Ovary (tissue), 9 donors: Measurements from ENCODE around the gene CYGB. TPM values are rescaled to one million over a fixed set of nuclear protein-coding genes. Genes with fewer than 3 reads are reported as not detected.
"Not testable (repeated sequence)": the region's sequence is repeated elsewhere in the genome, so short reads cannot be mapped to it uniquely, and the experiment has no call there.

Experiments used
- DNase-seq, 5 donors: peaks; one replicate each; pipeline ENCODE4 v3.0.0-alpha.2; 2019 to 2020
- H3K27ac ChIP-seq, 2 donors: fragments of 200-600 bp; one replicate each; pipeline versions ENCODE4 v1.5.1 to v1.8.0; 2019 to 2022
- H3K27me3 ChIP-seq: fragments of 200-600 bp; one replicate; pipeline ENCODE4 v1.8.0; 2022
- H3K36me3 ChIP-seq: fragments of 200-600 bp; sonication (generic); one replicate; pipeline ENCODE4 v1.5.1; 2019
- H3K4me1 ChIP-seq: one replicate; pipeline ENCODE4 v1.8.1; 2013; ENCODE audit warnings: mild to moderate bottlenecking, moderate library complexity; ENCODE audit not compliant: insufficient read depth
- H3K4me3 ChIP-seq: fragments of 200-600 bp; sonication (generic); one replicate; pipeline ENCODE4 v1.5.1; 2017
- H3K9me3 ChIP-seq, 2 donors: fragments of 200-600 bp in 1 of 2; sonication (generic) in 1 of 2; one replicate each; pipeline versions ENCODE4 v1.5.1 to v1.8.1; 2013 to 2019; ENCODE audit warnings: mild to moderate bottlenecking in 1 of 2, moderate library complexity in 1 of 2
- EP300 ChIP-seq: sonication (generic); formaldehyde crosslinking; IDR thresholded peaks from one replicate; pipeline ENCODE4 v1.6.1; 2017; ENCODE audit warnings: antibody characterized with exemption
- POLR2A ChIP-seq: fragments of 450-650 bp; IDR thresholded peaks from one replicate; pipeline ENCODE4 v1.6.1; 2017; ENCODE audit warnings: antibody characterized with exemption, mild to moderate bottlenecking, moderate library complexity
- WGBS, 3 donors: extraction: QIAGEN DNeasy Blood & Tissue Kit in 1 of 3; methylation state at CpG; one replicate each; pipeline versions ENCODE4 v1.1.5 to v1.1.7; 2013 to 2017; 5-methylcytosine and 5-hydroxymethylcytosine counted together
- intact Hi-C, 4 donors: fragments of 100-400 bp; cut with DNase I; formaldehyde crosslinking; loops; one replicate each; pipeline versions ENCODE4 v1.11.0 to v1.15.1; 2022 to 2023
- polyA plus RNA-seq, 2 donors: library from polyadenylated mRNA; stranded (reverse); fragments of 200-250 nt in 1 of 2; fragments of 350-450 nt in 1 of 2; fragmentation: Illumina TruSeq in 1 of 2; extraction: RNeasy Lipid Tissue Mini Kit (QIAGEN cat#74804) in 1 of 2; gene quantifications; one replicate each; pipeline ENCODE4 v1.2.3, GENCODE V29; 2013 to 2014
- total RNA-seq, 7 donors: library from RNA; depleted of rRNA in 2 of 7; stranded (reverse); fragments of >200 nt in 2 of 7; fragmentation: NEBNext Ultra II Directional in 3 of 7; extraction: Animal tissue kit (Norgen Biotek cat#: 25700) in 3 of 7; gene quantifications; one replicate each; pipeline versions ENCODE4 v1.1.0 to v1.2.4, GENCODE V29; 2016 to 2023
- TF ChIP-seq, protein P1 (sequence below), 3 donors: fragments of 450-650 bp in 2 of 3; fragments of 200-600 bp in 1 of 3; IDR thresholded peaks; one replicate each; pipeline versions ENCODE4 v1.5.1 to v1.8.0; 2016 to 2022; ENCODE audit warnings: antibody characterized with exemption in 3 of 3, mild to moderate bottlenecking in 1 of 3
- donor health status: DM: no; HTN: no; CAD: no; lungs with moderate emphysema.
- donor health status: DM: no; HTN: no; CAD: no.
- donor health status: Bipolar disorder and iron deficiency.
- donor health status: DM: yes; HTN: yes; CAD: no.
- donor health status: DM: no; HTN: no; CAD: no.
- donor health status: DM: yes; HTN: yes; CAD: no.

Gene CYGB
- total and polyA plus RNA-seq, 9 donors = 3.9 to 35.7 (median 8.1) TPM

DNA sequence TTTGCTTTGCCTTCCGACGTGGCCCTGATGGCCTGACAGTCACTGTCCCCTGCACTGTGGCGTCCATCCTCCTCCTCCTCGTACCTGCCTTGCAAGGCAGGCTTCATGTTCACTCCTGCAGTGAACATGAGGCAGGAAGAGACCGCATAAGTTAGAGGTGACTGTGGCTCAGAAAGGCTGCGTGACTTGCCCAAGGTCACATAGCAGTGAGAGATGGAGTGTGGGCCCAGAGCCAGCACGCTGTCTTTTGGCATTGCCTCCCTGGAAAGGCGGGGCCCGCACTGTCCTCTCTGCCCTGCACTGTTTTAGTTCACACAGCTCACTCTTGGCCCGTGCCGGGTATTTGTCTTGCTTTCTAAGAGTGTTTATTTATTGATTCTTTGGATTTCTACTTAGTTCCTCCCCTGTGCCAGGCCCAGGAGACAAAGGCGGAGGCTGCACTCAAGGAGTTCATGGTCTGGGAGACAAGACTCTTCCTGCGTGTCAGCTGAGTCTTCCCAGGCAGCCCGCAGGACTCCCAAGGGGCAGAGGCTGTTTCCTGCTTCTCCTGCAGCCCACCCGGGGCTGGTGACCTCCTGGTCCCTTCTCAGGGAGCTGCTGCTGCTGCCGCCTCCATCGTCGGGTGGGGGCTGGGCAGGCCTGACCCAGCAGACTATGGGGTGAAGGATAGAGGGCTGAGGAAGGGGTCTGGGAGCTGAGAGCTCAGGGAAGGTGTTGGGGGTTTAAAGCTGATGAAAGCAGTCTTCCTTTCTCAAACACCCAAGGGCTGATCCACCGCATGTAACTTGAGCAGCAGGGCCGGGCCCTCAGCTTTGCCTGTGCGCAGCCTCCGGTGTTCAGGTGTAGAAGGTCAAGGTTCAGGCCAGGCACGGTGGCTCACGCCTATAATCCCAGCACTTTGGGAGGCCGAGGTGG is 12.7 kb downstream of the CYGB start:
- intact Hi-C loops = loop anchor here (5.0 to 10.0 kb wide), 5 partner anchors 100 to 192 kb away; partner anchors contain the start of gene MXRA7 (in 1 of the 4)
- peak; percentile 67 to 84 (median 76) for DNase-seq
- Histone ChIP-seq H3K27me3 (no peaks in the 10 kb centered on the region), H3K4me1 (peaks cover 28% of the 10 kb centered on the region), H3K27ac (peak overlapping the region; percentile 2 to 43), H3K36me3 (no peaks in the 10 kb centered on the region), H3K9me3 (no peaks in the 10 kb centered on the region), H3K4me3 (no peak overlapping the region)
- 26 to 40% (median 26%) methylated on average over 25 of the region's 25 CpGs for WGBS, 3 donors
- no peak for TF ChIP-seq POLR2A
- TF ChIP-seq EP300 = no peak
- TF ChIP-seq, protein P1, sequence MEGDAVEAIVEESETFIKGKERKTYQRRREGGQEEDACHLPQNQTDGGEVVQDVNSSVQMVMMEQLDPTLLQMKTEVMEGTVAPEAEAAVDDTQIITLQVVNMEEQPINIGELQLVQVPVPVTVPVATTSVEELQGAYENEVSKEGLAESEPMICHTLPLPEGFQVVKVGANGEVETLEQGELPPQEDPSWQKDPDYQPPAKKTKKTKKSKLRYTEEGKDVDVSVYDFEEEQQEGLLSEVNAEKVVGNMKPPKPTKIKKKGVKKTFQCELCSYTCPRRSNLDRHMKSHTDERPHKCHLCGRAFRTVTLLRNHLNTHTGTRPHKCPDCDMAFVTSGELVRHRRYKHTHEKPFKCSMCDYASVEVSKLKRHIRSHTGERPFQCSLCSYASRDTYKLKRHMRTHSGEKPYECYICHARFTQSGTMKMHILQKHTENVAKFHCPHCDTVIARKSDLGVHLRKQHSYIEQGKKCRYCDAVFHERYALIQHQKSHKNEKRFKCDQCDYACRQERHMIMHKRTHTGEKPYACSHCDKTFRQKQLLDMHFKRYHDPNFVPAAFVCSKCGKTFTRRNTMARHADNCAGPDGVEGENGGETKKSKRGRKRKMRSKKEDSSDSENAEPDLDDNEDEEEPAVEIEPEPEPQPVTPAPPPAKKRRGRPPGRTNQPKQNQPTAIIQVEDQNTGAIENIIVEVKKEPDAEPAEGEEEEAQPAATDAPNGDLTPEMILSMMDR (IDR thresholded peaks at IDR 0.05) = no peak

DNA sequence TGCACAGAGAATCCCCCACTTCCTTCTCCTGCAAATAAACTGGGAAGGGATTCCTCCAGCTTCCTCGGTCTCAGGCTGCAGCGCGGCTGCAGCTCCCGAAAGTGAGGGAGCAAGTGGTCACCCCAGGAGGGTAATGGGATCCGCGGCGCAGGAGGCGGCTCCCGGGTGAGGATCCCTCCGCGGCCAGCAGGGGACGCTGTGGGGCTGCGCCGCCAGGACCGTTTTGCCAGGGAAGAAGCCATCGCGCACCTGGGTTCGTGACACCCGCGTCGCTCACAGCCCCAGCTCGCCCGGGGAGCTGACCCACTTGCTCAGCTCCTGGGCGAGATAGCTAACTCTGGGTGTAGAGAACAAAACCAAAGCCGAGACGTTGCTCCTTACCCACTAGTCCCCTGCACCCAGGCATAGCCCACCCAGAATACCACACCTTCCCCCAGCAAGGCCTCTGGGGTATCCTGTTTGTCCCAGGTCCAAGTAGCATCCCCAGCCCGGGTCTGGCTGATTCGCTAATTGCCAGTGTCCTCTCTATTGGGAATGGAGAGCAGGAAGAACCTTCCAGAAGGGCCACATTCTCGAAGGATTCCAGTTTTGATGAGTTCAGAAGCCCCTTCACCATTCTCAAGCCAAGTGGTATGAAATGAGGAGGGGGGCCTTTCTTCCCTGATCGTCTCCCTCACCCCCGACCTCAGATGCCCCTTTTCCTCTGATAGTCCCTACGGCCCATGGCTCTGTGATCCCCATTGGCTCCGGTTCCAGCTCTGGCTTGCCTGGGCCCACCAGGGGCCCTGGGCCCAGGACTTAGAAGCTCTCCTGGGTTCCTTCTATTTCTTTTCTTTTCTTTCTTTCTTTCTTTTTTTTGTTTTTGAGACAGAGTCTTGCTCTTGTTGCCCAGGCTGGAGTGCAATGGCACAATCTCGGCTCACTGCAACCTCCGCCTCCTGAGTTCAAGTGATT is 14.1 kb downstream of the CYGB start:
- DNase-seq = peak; percentile 66 to 86 (median 78)
- TF ChIP-seq EP300 (no peak), POLR2A (no peak)
- TF ChIP-seq, protein P1 (IDR thresholded peaks at IDR 0.05) = peak; percentile 98 to 99 (median 99)
- H3K27me3 ChIP-seq = no peaks in the 10 kb centered on the region
- 21 to 35% (median 24%) methylated on average over 34 to 35 of the region's 35 CpGs for WGBS, 3 donors
- no peak overlapping the region for H3K27ac ChIP-seq
- no peak overlapping the region for H3K4me3 ChIP-seq
- peaks cover 20% of the 10 kb centered on the region for H3K4me1 ChIP-seq
- no peaks in the 10 kb centered on the region for H3K9me3 ChIP-seq
- intact Hi-C loops = loop anchor here (2.0 to 10.0 kb wide), 6 partner anchors 23 to 194 kb away; no protein-coding TSS in a partner anchor
- H3K36me3 ChIP-seq = no peaks in the 10 kb centered on the region

- H3K36me3 ChIP-seq, H3K27ac ChIP-seq, H3K4me1 ChIP-seq, DNase-seq, H3K4me3 ChIP-seq, H3K27me3 ChIP-seq, H3K9me3 ChIP-seq: not testable (repeated sequence)
- WGBS, 3 donors = 90 to 94% (median 91%) methylated on average over 10 of the region's 10 CpGs
- intact Hi-C loops = loop anchor here (1.0 to 10.0 kb wide), 7 partner anchors 25 to 196 kb away; no protein-coding TSS in a partner anchor
Measured at GRCh38 chr17:76521683-76522082, 15.8 kb downstream of the CYGB start.

DNA sequence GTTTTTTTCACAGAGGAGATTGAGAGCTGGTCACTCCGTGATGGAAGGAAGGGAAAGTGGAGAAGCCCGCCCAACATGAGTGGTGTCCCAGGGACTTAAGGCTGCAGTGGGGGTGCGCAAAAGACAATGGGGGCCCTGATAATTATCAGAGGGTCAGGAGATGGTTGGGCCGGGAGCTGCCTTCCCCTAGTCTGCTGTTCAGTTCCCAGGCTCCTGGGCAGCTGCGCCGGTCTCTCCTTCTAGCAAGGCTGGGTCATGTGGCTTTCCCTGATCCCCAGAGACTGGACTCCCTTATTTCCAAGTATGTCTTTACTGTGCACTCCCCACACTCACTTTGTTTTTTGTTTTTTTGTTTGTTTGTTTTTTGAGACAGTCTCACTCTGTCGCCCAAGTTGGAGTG is 16.2 kb downstream of the CYGB start:
- no peak for DNase-seq
- intact Hi-C loops = loop anchor here (5.0 to 10.0 kb wide), 4 partner anchors 104 to 196 kb away; no protein-coding TSS in a partner anchor
- no peaks in the 10 kb centered on the region for H3K27me3 ChIP-seq
- no peak overlapping the region for H3K27ac ChIP-seq
- 90 to 94% (median 90%) methylated on average over 7 of the region's 7 CpGs for WGBS, 3 donors
- no peaks in the 10 kb centered on the region for H3K36me3 ChIP-seq
- H3K9me3 ChIP-seq = no peaks in the 10 kb centered on the region
- H3K4me3 ChIP-seq = no peak overlapping the region
- TF ChIP-seq POLR2A (no peak), EP300 (no peak)
- TF ChIP-seq, protein P1 (IDR thresholded peaks at IDR 0.05) = no peak
- H3K4me1 ChIP-seq = peaks cover 9% of the 10 kb centered on the region
